ENCODE results near the gene FRMPD4.

The FRMPD4 gene

GRCh38 chrX:12301288-12301687 is 163.0 kb downstream of the FRMPD4 start:
- no peak for DNase-seq (ENCODE audit: low read depth)

- DNase-seq (ENCODE audit: low read depth): no peak
These were observed 166.0 kb downstream of the FRMPD4 start for GRCh38 chrX:12304261-12304660.

- DNase-seq (ENCODE audit: low read depth): no peak
These were observed 169.7 kb downstream of the FRMPD4 start for GRCh38 chrX:12307961-12308360.

- no peak for DNase-seq (ENCODE audit: low read depth)
These were observed 170.1 kb downstream of the FRMPD4 start for GRCh38 chrX:12308420-12308819.

- no peak for DNase-seq (ENCODE audit: low read depth)
These were observed 170.9 kb downstream of the FRMPD4 start for GRCh38 chrX:12309040-12309743.

- DNase-seq (ENCODE audit: low read depth): no peak
These were observed 171.4 kb downstream of the FRMPD4 start for GRCh38 chrX:12309744-12310076.

- no peak for DNase-seq (ENCODE audit: low read depth)
These were observed 176.4 kb downstream of the FRMPD4 start for GRCh38 chrX:12314651-12315050.

GRCh38 chrX:12315526-12315925 is 177.3 kb downstream of the FRMPD4 start:
- DNase-seq (ENCODE audit: low read depth): no peak

- DNase-seq (ENCODE audit: low read depth): no peak
These were observed 180.8 kb downstream of the FRMPD4 start for GRCh38 chrX:12319003-12319519.

GRCh38 chrX:12319992-12320391 is 181.7 kb downstream of the FRMPD4 start:
- no peak for DNase-seq (ENCODE audit: low read depth)

- no peak for DNase-seq (ENCODE audit: low read depth)
These were observed 183.8 kb downstream of the FRMPD4 start for GRCh38 chrX:12322031-12322430.

GRCh38 chrX:12325171-12325570 is 186.9 kb downstream of the FRMPD4 start:
- DNase-seq (ENCODE audit: low read depth): no peak

GRCh38 chrX:12327836-12328235 is 189.6 kb downstream of the FRMPD4 start:
- DNase-seq (ENCODE audit: low read depth): no peak

GRCh38 chrX:12329476-12329875 is 191.2 kb downstream of the FRMPD4 start:
- no peak for DNase-seq (ENCODE audit: low read depth)

- no peak for DNase-seq (ENCODE audit: low read depth)
These were observed 192.6 kb downstream of the FRMPD4 start for GRCh38 chrX:12330841-12331240.

- DNase-seq (ENCODE audit: low read depth): no peak
These were observed 194.6 kb downstream of the FRMPD4 start for GRCh38 chrX:12332786-12333347.

- DNase-seq (ENCODE audit: low read depth): no peak
These were observed 201.6 kb downstream of the FRMPD4 start for GRCh38 chrX:12339921-12340320.

GRCh38 chrX:12344954-12345353 is 206.7 kb downstream of the FRMPD4 start:
- DNase-seq (ENCODE audit: low read depth): no peak

- no peak for DNase-seq (ENCODE audit: low read depth)
These were observed 210.9 kb downstream of the FRMPD4 start for GRCh38 chrX:12349201-12349600.

- DNase-seq (ENCODE audit: low read depth): no peak
These were observed 214.6 kb downstream of the FRMPD4 start for GRCh38 chrX:12352922-12353321.

GRCh38 chrX:12360383-12360782 is 222.1 kb downstream of the FRMPD4 start:
- DNase-seq (ENCODE audit: low read depth): no peak

- no peak for DNase-seq (ENCODE audit: low read depth)
These were observed 222.8 kb downstream of the FRMPD4 start for GRCh38 chrX:12360986-12361598.

GRCh38 chrX:12363216-12363615 is 224.9 kb downstream of the FRMPD4 start:
- no peak for DNase-seq (ENCODE audit: low read depth)

- no peak for DNase-seq (ENCODE audit: low read depth)
These were observed 228.2 kb downstream of the FRMPD4 start for GRCh38 chrX:12366440-12366839.
